Psoas muscle (tissue), 8 donors: ENCODE measurements around the gene CDO1. TPM values are rescaled to one million over a fixed set of nuclear protein-coding genes. Genes with fewer than 3 reads are reported as not detected.

Experiments used
- ATAC-seq, 4 donors: fragments of 200-7000 bp; cut with Tn5 transposase; one replicate each; pipeline ENCODE4 v1.9.1; 2020; ENCODE audit warnings: moderate library complexity in 3 of 4, mild to moderate bottlenecking in 2 of 4
- DNase-seq, 2 donors: peaks; one replicate each; pipeline ENCODE4 v3.0.0-alpha.2; 2020
- H3K27ac ChIP-seq: fragments of 200-600 bp; one replicate; pipeline ENCODE4 v1.8.0; 2022
- H3K27me3 ChIP-seq, 3 donors: fragments of 200-600 bp in 1 of 3; one replicate each; pipeline versions ENCODE4 v1.6.1 to v1.8.0; 2013 to 2022; ENCODE audit warnings: low read length in 2 of 3, mild to moderate bottlenecking in 2 of 3, moderate library complexity in 1 of 3; ENCODE audit not compliant: insufficient read depth in 3 of 3
- H3K36me3 ChIP-seq, 2 donors: fragments of 200-600 bp in 1 of 2; one replicate each; pipeline versions ENCODE4 v1.6.1 to v1.8.0; 2013 to 2022; ENCODE audit warnings: low read depth in 1 of 2, mild to moderate bottlenecking in 1 of 2, moderate library complexity in 1 of 2; ENCODE audit not compliant: insufficient read depth in 1 of 2
- H3K4me1 ChIP-seq: fragments of 200-600 bp; one replicate; pipeline ENCODE4 v1.8.0; 2022
- H3K4me3 ChIP-seq: fragments of 200-600 bp; one replicate; pipeline ENCODE4 v1.8.0; 2022; ENCODE audit warnings: mild to moderate bottlenecking
- H3K9me3 ChIP-seq: fragments of 200-600 bp; one replicate; pipeline ENCODE4 v1.8.0; 2022
- CTCF ChIP-seq: fragments of 200-600 bp; IDR thresholded peaks from one replicate; pipeline ENCODE4 v1.8.0; 2022; ENCODE audit warnings: antibody characterized with exemption
- WGBS, 3 donors: extraction: QIAGEN DNeasy Blood & Tissue Kit; methylation state at CpG; one replicate each; pipeline versions ENCODE4 v1.1.6 to v1.1.7; 2013; 5-methylcytosine and 5-hydroxymethylcytosine counted together
- intact Hi-C, 2 donors: fragments of 100-400 bp; cut with DNase I; formaldehyde crosslinking; loops; one replicate each; pipeline versions ENCODE4 v1.11.0 to v1.14.2; 2022
- polyA plus RNA-seq, 3 donors: library from polyadenylated mRNA; stranded (reverse); fragments of 200-250 nt; gene quantifications; one replicate each; pipeline ENCODE4 v1.2.3, GENCODE V29; 2013
- total RNA-seq, 4 donors: library from RNA; stranded (reverse); fragmentation: NEBNext Ultra II Directional in 2 of 4; extraction: Animal tissue kit (Norgen Biotek cat#: 25700) in 2 of 4; gene quantifications; one replicate each; pipeline versions ENCODE4 v1.2.1 to v1.2.4, GENCODE V29; 2021 to 2023
- donor health status: healthy with polysubstance abuse.
- donor health status: DM: no; HTN: no; CAD: no; lungs with moderate emphysema.
- donor health status: Bipolar disorder and iron deficiency.
- donor health status: healthy.
- donor health status: DM: yes; HTN: yes; CAD: no.
- donor health status: DM: no; HTN: no; CAD: no.
- donor health status: DM: no; HTN: no; CAD: no.
- donor health status: DM: yes; HTN: yes; CAD: no.

Gene CDO1
- total and polyA plus RNA-seq, 7 donors = 1.0 to 5.2 (median 2.7) TPM

- no peak for TF ChIP-seq CTCF
- no peaks in the 10 kb centered on the region for H3K4me1 ChIP-seq
- no peaks in the 10 kb centered on the region for H3K9me3 ChIP-seq
- H3K36me3 ChIP-seq = no peaks in the 10 kb centered on the region
- DNase-seq (peak in 1 of 2 donors; percentile 32), ATAC-seq (peak in 3 of 4 donors; percentile 31 to 56 (median 49))
- peaks cover 0 to 59% (median 13%) of the 10 kb centered on the region in 3 donors for H3K27me3 ChIP-seq
- intact Hi-C loops = no loop called here
- H3K27ac ChIP-seq = no peak overlapping the region
- peak overlapping the region; percentile 65 for H3K4me3 ChIP-seq
- WGBS, 3 donors = 1 to 2% (median 2%) methylated on average over 33 to 48 of the region's 48 CpGs
Measured at GRCh38 chr5:115815693-115816225, 700 bp downstream of the CDO1 start.

DNA sequence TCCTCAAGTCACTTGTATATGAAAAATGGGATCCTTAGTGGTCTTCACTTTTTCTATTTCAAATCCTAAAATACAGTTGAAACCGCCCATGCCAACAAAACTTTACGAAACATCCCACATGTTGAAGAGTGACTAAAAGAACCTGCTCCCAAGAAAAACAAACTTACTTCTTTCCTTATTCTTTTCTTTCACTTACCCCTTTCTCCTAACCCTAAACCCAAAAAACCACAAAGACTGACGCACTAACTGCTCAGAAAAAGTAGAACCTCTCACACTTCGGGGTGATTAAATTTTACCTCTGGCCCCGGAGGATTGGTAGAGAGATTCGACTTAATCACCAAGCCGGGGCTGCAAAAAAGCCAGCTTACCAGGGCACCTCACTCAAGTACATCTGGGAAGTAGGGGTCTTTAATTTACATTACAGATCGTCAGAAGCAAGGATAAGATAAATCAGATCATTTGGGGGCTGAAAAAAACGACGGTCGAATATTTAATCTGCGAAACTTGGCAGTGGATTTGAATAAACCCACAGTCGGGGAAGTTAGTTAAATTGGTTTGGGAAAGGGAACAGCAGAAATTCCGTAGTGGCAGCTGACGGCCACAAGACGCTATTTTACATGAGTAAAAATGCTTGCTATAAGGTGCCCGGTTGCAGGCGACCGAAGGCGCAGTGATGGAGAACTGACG is 1.3 kb downstream of the CDO1 start:
- Histone ChIP-seq H3K4me1 (no peaks in the 10 kb centered on the region), H3K36me3 (no peaks in the 10 kb centered on the region), H3K4me3 (peak overlapping the region; percentile 65), H3K27me3 (peaks cover 0 to 59% (median 13%) of the 10 kb centered on the region in 3 donors), H3K27ac (no peak overlapping the region), H3K9me3 (no peaks in the 10 kb centered on the region)
- intact Hi-C loops = no loop called here
- WGBS, 3 donors = 21 to 26% (median 25%) methylated on average over 21 of the region's 21 CpGs
- DNase-seq = no peak
- no peak for TF ChIP-seq CTCF
- no peak for ATAC-seq

- H3K4me1 ChIP-seq = no peaks in the 10 kb centered on the region
- 84 to 92% (median 91%) methylated on average over 5 of the region's 5 CpGs for WGBS, 3 donors
- intact Hi-C loops = no loop called here
- ATAC-seq = no peak
- no peaks in the 10 kb centered on the region for H3K9me3 ChIP-seq
- H3K27ac ChIP-seq = no peak overlapping the region
- H3K4me3 ChIP-seq = no peak overlapping the region
- H3K27me3 ChIP-seq = peaks cover 0 to 59% (median 12%) of the 10 kb centered on the region in 3 donors
- TF ChIP-seq CTCF = no peak
- H3K36me3 ChIP-seq = no peaks in the 10 kb centered on the region
- DNase-seq = no peak
Measured at GRCh38 chr5:115813719-115814118, 2.7 kb downstream of the CDO1 start.

DNA sequence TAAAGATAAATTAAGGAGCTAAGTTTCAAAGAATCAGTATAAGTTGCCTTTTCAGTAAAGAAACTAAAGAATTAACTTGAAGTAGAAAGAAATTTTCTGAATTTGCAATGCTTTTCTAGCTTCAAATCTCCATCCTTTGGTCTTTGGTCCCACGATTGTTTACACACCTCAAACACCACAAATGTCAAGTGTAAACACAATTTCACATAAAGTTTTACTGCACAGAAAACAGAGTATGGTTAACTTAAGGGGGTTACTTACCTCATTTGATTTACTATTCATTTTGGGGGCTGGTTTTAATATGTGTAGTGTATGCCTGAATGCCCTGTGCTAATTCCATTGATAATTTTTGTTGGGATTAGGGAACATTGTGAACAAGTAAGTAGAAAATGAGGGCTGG is 4.1 kb downstream of the CDO1 start:
- Histone ChIP-seq H3K36me3 (no peaks in the 10 kb centered on the region), H3K27me3 (peaks cover 0 to 52% (median 9%) of the 10 kb centered on the region in 3 donors), H3K27ac (no peak overlapping the region), H3K4me1 (no peaks in the 10 kb centered on the region), H3K4me3 (no peak overlapping the region), H3K9me3 (no peaks in the 10 kb centered on the region)
- ATAC-seq = no peak
- intact Hi-C loops = no loop called here
- TF ChIP-seq CTCF = no peak
- DNase-seq = no peak
- 83 to 86% (median 86%) methylated on average over 1 of the region's 1 CpG for WGBS, 3 donors
